Metanephros (tissue), 1 donor: ENCODE data around the gene CDK5RAP1. TPM values are rescaled to one million over a fixed set of nuclear protein-coding genes. Genes with fewer than 3 reads are reported as not detected.

ENCODE experiments used
- total RNA-seq: library from RNA; depleted of rRNA; stranded (reverse); fragments of >200 nt; gene quantifications from one replicate; pipeline ENCODE4 v1.2.3, GENCODE V29; 2014

CDK5RAP1 gene, protein sequence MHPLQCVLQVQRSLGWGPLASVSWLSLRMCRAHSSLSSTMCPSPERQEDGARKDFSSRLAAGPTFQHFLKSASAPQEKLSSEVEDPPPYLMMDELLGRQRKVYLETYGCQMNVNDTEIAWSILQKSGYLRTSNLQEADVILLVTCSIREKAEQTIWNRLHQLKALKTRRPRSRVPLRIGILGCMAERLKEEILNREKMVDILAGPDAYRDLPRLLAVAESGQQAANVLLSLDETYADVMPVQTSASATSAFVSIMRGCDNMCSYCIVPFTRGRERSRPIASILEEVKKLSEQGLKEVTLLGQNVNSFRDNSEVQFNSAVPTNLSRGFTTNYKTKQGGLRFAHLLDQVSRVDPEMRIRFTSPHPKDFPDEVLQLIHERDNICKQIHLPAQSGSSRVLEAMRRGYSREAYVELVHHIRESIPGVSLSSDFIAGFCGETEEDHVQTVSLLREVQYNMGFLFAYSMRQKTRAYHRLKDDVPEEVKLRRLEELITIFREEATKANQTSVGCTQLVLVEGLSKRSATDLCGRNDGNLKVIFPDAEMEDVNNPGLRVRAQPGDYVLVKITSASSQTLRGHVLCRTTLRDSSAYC
- total RNA-seq, result 25.5 TPM

DNA sequence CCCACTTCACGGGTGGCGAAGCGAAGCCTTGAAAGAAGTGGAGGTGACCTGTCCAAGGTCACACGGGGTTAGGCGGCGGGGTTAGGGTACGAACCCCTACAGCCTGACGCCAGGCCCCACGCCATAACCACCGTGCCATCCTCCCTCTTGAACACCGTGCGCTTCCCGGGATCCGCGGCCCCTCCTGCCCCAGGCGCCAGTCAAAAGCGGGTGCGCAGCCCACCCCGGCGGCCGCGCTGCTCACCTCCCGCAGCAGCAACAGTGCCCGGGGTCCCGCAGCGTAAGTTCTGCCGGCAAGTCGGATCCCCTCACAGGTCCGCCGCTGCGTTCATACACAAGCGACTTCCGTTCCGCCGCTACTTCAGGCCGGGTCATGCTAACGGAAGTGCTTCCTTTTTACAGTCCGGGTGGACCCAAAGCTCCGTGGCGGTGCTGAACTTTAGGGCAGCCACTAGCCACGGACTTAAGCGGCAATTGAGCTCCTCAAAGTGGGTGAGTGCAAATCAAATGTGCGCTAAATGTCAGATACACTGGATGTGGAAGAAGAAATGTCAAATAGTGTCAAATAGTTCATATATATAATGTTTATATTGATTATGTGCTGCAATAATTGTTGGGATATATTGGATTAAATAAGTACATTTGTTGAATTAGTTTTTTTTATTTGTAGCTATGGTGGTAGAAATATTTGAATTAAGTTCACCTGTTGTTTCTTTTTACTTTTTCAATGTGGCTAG, at the start of gene CDK5RAP1:
TSS of gene CDK5RAP1 (minus strand) at position 336 of the 737 bp plus-strand sequence. CDS start 4,455 bp downstream, outside the sequence.

DNA sequence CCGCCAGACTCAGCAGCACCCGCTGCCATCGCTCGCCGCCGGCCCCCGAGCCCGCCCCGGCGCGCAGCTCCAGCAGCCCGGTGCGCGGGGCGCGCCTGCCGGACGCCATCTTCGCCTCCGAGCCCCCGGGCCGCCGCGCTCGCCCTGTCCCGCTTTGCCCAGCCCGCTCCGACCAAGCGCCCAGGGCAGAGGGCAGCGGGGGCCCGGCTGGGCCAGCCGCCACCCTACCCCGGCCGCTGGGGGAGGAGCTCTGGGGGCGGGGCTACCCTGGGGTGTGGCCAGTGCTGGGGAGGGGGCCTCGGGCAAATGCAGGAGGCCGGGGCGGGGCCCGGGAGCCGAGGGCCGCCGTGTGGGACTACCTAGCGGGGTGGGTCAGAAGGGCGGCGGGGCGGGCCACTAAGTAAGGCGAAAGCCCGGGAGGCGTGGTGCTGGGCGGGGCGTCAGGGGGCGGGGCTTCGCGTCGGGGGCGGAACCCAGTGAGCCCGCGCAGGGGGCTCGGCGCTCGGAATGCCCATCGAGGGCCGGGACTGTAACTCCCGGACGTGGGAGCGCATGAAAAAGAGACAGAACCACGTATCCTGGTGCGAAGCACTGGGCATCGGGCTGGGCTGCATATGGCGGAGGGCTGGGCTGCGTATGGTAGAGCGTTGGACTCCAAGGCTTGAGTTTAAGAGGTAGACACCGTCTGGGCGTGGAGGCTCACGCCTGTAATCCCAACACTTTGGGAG, 42.4 kb upstream of the CDK5RAP1 start, which contains the start of gene SNTA1:
TSS of gene SNTA1 (minus strand) at position 252 of the 728 bp plus-strand sequence. CDS start at position 109, 143 bp downstream.

Other genes with a start within 250 kb of the CDK5RAP1 start
- gene BPIFA2, start 233.4 kb downstream of the CDK5RAP1 start, total RNA-seq, result not detected
- gene BPIFA3, start 184.2 kb downstream of the CDK5RAP1 start, total RNA-seq, result not detected
- not detected for gene BPIFA1, start 165.5 kb downstream of the CDK5RAP1 start, total RNA-seq
- not detected for gene BPIFB1, start 118.3 kb downstream of the CDK5RAP1 start, total RNA-seq
- gene SNTA1, start 42.2 kb upstream of the CDK5RAP1 start, total RNA-seq, result 20.9 TPM
- gene CBFA2T2, start 88.6 kb upstream of the CDK5RAP1 start, total RNA-seq, result 23.0 TPM